ENCODE results near the gene MEGF9.

MEGF9 gene

GRCh38 chr9:120713257-120714087 is 798 bp downstream of the MEGF9 start:
- no peak for DNase-seq
- H3K27me3 ChIP-seq (replicated peaks) = no peaks in the 10 kb centered on the region
- in situ Hi-C loops (cut with HindIII; ENCODE audit: low pct_ligation_motif_present, low sequenced_read_pairs) = no loop called here
- H3K36me3 ChIP-seq (replicated peaks) = no peaks in the 10 kb centered on the region
- H3K4me3 ChIP-seq (ENCODE audit: low read depth, low read length) = peak overlapping the region; percentile 72
- no peak overlapping the region for H3K27ac ChIP-seq
- TF ChIP-seq, protein P1, sequence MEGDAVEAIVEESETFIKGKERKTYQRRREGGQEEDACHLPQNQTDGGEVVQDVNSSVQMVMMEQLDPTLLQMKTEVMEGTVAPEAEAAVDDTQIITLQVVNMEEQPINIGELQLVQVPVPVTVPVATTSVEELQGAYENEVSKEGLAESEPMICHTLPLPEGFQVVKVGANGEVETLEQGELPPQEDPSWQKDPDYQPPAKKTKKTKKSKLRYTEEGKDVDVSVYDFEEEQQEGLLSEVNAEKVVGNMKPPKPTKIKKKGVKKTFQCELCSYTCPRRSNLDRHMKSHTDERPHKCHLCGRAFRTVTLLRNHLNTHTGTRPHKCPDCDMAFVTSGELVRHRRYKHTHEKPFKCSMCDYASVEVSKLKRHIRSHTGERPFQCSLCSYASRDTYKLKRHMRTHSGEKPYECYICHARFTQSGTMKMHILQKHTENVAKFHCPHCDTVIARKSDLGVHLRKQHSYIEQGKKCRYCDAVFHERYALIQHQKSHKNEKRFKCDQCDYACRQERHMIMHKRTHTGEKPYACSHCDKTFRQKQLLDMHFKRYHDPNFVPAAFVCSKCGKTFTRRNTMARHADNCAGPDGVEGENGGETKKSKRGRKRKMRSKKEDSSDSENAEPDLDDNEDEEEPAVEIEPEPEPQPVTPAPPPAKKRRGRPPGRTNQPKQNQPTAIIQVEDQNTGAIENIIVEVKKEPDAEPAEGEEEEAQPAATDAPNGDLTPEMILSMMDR (IDR thresholded peaks at IDR 0.05; ENCODE audit: low read depth, low read length, missing control alignments) = no peak

GRCh38 chr9:120712539-120713031 is 1.7 kb downstream of the MEGF9 start:
- TF ChIP-seq, protein P1 (IDR thresholded peaks at IDR 0.05; ENCODE audit: low read depth, low read length, missing control alignments) = no peak
- no peaks in the 10 kb centered on the region for H3K27me3 ChIP-seq (replicated peaks)
- no peak for DNase-seq
- H3K36me3 ChIP-seq (replicated peaks) = no peaks in the 10 kb centered on the region
- in situ Hi-C loops (cut with HindIII; ENCODE audit: low pct_ligation_motif_present, low sequenced_read_pairs) = no loop called here
- H3K27ac ChIP-seq = no peak overlapping the region
- peak overlapping the region; percentile 72 for H3K4me3 ChIP-seq (ENCODE audit: low read depth, low read length)

DNA sequence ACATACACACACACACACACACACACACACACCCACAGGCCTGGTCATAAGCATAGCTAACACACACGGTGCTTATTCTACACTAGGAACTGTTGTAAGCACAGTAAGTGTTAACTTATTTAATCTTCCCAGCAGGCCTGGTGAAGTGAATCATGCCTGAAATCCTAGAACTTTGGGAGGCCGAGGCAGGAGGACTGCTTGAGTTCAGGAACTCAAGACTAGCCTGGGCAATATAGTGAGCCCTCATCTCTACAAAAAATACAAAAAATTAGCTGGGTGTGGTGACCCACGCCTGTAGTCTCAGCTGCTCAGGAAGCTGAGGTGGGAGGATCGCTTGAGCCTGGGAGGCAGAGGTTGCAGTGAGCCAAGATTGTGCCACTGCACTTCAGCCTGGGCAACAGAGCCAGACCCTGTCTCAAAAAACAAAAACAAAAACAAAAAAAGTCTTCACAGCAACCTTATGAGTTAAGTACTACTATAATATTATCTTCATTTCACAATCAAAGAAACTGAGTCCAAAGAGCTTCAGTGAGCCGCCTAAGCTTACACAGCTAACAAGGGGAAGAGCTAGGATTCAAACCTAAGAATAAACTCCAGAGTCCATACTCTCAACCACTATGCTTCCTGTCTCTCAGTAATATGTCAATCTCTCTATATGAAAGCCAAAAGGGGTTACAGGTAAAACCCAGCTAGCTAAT is 2.3 kb downstream of the MEGF9 start:
- in situ Hi-C loops (cut with HindIII; ENCODE audit: low pct_ligation_motif_present, low sequenced_read_pairs) = no loop called here
- Histone ChIP-seq H3K4me3 (ENCODE audit: low read depth, low read length) (no peak overlapping the region), H3K27me3 (replicated peaks) (no peaks in the 10 kb centered on the region), H3K36me3 (replicated peaks) (no peaks in the 10 kb centered on the region), H3K27ac (no peak overlapping the region)
- no peak for DNase-seq
- TF ChIP-seq, protein P1 (IDR thresholded peaks at IDR 0.05; ENCODE audit: low read depth, low read length, missing control alignments) = no peak

GRCh38 chr9:120711354-120711753 is 2.9 kb downstream of the MEGF9 start:
- Histone ChIP-seq H3K27ac (no peak overlapping the region), H3K4me3 (ENCODE audit: low read depth, low read length) (no peak overlapping the region), H3K36me3 (replicated peaks) (no peaks in the 10 kb centered on the region), H3K27me3 (replicated peaks) (no peaks in the 10 kb centered on the region)
- TF ChIP-seq, protein P1 (IDR thresholded peaks at IDR 0.05; ENCODE audit: low read depth, low read length, missing control alignments) = no peak
- in situ Hi-C loops (cut with HindIII; ENCODE audit: low pct_ligation_motif_present, low sequenced_read_pairs) = no loop called here
- DNase-seq = no peak

DNA sequence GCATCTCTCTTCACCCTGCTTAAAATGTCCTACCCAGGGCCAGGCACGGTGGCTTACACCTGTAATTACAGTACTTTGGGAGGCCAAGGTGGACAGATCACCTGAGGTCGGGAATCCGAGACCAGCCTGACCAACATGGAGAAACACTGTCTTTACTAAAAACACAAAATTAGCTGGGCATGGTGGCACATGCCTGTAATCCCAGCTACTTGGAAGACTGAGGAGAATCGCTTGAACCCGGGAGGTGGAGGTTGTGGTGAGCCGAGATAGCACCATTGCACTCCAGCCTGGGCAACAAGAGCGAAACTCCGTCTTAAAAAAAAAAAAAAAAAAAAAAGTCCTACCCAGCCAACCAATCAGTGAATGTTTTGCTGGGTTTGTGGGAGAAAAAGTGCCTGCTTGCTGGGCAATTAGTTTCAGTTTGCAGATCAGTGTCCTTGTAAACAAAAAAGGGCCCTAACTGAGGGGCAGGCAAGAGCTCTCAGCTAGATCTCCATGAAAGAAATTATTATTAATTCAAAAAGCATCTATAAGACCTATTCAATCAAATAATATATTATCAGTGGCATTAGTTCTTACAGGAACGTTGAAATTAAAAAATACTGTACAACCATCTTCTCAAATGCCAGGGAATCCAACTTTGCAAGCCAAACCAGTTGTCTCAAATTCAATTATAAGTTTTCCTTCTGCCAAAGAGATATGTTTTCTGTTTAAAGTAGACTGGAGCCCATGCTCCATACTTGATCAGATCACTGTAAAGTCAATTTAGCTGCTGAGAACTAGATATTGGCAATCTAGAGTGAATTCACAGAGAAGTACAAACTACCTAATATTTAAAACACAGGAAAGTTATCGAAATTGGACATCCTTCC is 3.9 kb downstream of the MEGF9 start:
- TF ChIP-seq, protein P1 (IDR thresholded peaks at IDR 0.05; ENCODE audit: low read depth, low read length, missing control alignments) = no peak
- no peak for DNase-seq
- in situ Hi-C loops (cut with HindIII; ENCODE audit: low pct_ligation_motif_present, low sequenced_read_pairs) = no loop called here
- Histone ChIP-seq H3K27ac (no peak overlapping the region), H3K36me3 (replicated peaks) (no peaks in the 10 kb centered on the region), H3K4me3 (ENCODE audit: low read depth, low read length) (peak overlapping the region; percentile 37), H3K27me3 (replicated peaks) (no peaks in the 10 kb centered on the region)
